ENCODE measurements around the gene PUM1. TPM values are rescaled to one million over a fixed set of nuclear protein-coding genes. Genes with fewer than 3 reads are reported as not detected.

PUM1 gene
- total RNA-seq, 1 donor from 2014 or later, result 185 TPM

DNA sequence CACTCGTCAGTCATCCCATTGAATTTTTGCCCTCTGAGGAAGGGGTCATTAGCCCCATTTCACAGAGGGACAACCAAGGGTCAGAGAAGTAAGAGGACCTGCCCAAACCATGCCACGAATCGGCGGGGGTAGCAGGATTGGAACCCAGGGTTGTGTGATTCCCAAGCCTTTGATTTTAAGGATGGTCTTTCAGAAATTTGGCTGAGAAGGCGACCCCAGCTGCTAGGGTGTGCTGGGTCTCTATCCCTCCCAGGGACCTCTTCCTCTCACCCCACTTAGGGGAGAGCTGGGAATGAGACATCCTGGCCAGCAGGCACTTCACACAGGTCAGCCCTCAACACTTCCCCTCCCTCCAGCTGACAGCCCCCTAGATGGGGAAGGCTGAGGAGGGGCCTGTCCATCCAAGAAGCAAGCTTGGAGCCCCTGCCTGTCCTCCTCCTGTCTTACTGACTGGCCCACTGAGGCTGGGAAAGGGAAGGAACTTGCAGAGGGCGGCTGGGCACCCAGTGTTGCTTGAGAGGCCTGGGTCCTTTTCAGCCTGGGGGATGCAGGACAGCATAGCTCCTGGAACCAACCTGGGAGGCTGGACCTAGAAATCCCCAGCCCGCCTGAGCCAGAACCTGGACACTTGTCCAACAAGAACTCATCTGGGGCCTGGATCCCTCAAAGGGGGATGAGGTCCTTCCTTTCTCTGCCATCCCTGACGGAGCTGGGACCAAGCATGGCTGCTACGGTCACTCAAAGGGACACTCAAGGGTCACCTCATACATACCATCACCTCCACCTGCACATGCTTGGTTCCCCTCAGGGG lies 158.7 kb downstream of the PUM1 start:
- Mint-ChIP-seq H3K4me1 (ENCODE audit: unreplicated experiment) (peaks cover 40% of the 10 kb centered on the region), H3K27ac (peak overlapping the region; percentile 88)
- no peak for DNase-seq (ENCODE audit: extremely low spot score, unreplicated experiment)

DNA sequence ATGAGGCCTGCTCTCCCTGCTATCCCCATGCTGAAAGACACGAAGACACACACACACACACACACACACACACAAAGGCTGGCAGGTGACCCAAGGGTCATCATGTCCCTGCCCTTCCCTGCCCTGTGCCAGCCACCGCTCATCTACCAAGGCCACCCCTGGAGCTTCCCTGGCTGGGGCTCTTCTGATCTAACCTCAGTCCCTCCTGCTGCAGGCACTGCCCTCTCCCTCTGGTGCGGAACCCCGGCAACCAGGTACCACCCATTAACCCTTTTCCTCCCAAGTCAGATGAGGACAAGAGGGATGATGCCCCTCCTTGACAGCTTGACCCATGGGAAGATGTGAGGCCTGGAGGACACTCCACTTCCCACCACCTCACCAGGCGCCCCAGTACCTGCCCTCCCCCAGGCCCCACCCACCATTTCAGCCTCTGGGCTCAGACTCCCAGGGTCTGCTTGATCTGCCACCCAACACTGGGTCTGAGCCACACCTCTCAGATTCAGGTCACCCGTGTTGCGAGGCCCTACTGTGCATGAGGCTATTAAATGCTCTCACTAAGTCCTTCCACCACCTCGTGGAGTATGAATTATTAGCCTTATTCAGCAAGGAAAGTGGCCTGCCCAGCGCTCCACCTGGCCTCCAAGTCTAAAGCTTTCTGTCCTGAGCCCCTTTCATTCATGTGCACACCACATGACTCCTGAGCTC lies 159.4 kb downstream of the PUM1 start:
- Mint-ChIP-seq H3K27me3 (peaks cover 11% of the 10 kb centered on the region), H3K27ac (peak overlapping the region; percentile 77), H3K4me3 (peak overlapping the region; percentile 80), H3K9me3 (no peaks in the 10 kb centered on the region), H3K4me1 (ENCODE audit: unreplicated experiment) (peaks cover 40% of the 10 kb centered on the region), H3K36me3 (no peaks in the 10 kb centered on the region)
- TF ChIP-seq, protein P1, sequence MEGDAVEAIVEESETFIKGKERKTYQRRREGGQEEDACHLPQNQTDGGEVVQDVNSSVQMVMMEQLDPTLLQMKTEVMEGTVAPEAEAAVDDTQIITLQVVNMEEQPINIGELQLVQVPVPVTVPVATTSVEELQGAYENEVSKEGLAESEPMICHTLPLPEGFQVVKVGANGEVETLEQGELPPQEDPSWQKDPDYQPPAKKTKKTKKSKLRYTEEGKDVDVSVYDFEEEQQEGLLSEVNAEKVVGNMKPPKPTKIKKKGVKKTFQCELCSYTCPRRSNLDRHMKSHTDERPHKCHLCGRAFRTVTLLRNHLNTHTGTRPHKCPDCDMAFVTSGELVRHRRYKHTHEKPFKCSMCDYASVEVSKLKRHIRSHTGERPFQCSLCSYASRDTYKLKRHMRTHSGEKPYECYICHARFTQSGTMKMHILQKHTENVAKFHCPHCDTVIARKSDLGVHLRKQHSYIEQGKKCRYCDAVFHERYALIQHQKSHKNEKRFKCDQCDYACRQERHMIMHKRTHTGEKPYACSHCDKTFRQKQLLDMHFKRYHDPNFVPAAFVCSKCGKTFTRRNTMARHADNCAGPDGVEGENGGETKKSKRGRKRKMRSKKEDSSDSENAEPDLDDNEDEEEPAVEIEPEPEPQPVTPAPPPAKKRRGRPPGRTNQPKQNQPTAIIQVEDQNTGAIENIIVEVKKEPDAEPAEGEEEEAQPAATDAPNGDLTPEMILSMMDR (conservative IDR thresholded peaks at IDR 0.05), result no peak
- no peak for DNase-seq (ENCODE audit: extremely low spot score, unreplicated experiment)

More for the DNA sequence above, 158.7 kb downstream of the PUM1 start:
- Mint-ChIP-seq H3K9me3 (no peaks in the 10 kb centered on the region), H3K27me3 (peaks cover 11% of the 10 kb centered on the region), H3K4me3 (peak overlapping the region; percentile 92), H3K36me3 (no peaks in the 10 kb centered on the region)
- TF ChIP-seq, protein P1 (conservative IDR thresholded peaks at IDR 0.05), result no peak

DNA sequence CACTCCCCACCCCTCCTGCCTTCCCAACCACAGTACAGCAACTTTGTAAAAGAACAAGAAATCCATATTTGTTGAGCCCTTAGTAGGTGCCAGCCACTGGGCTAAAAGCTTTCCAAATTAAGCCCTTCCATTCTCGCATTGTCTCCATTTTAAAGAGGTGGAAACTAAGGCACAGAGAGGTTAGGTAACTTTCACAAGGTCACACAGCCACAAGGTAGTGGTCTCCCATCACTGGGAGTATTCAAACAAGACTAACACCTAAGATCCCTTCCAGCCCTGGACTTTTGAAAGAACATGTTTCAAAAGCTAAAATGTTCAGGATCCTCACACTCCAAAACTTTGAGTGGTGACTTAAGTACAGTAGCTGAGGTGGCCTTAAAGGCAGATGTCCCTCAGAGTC lies 160.1 kb downstream of the PUM1 start:
- H3K9me3 Mint-ChIP-seq, result no peaks in the 10 kb centered on the region
- TF ChIP-seq, protein P1 (conservative IDR thresholded peaks at IDR 0.05), result no peak
- H3K27me3 Mint-ChIP-seq, result peaks cover 11% of the 10 kb centered on the region
- peak overlapping the region; percentile 80 for H3K4me3 Mint-ChIP-seq
- H3K4me1 Mint-ChIP-seq (ENCODE audit: unreplicated experiment), result peaks cover 40% of the 10 kb centered on the region
- H3K36me3 Mint-ChIP-seq, result no peaks in the 10 kb centered on the region
- DNase-seq (ENCODE audit: extremely low spot score, unreplicated experiment), result no peak
- peak overlapping the region; percentile 21 for H3K27ac Mint-ChIP-seq

DNA sequence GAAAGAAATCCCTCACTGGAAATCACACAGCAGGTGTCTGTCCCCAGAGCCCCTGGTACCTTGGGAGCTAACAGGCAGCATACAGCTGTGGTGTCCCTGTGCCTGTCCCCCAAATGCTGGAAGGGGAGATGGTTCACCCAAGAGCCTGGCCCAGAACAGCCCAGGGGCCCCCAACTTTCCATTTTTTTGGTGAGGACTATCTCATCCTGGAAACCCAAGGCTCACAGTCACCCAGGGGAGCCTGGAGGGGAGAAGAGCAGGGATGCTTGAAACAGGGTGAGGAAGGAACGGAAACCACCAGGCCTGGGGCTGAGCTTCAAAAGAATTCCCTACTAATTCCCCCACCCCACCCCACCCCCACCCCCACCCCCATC lies 160.6 kb downstream of the PUM1 start:
- Mint-ChIP-seq H3K27ac (peak overlapping the region; percentile 18), H3K9me3 (no peaks in the 10 kb centered on the region), H3K27me3 (peaks cover 11% of the 10 kb centered on the region), H3K36me3 (no peaks in the 10 kb centered on the region), H3K4me3 (no peak overlapping the region), H3K4me1 (ENCODE audit: unreplicated experiment) (peaks cover 39% of the 10 kb centered on the region)
- no peak for DNase-seq (ENCODE audit: extremely low spot score, unreplicated experiment)
- TF ChIP-seq, protein P1 (conservative IDR thresholded peaks at IDR 0.05), result no peak

DNA sequence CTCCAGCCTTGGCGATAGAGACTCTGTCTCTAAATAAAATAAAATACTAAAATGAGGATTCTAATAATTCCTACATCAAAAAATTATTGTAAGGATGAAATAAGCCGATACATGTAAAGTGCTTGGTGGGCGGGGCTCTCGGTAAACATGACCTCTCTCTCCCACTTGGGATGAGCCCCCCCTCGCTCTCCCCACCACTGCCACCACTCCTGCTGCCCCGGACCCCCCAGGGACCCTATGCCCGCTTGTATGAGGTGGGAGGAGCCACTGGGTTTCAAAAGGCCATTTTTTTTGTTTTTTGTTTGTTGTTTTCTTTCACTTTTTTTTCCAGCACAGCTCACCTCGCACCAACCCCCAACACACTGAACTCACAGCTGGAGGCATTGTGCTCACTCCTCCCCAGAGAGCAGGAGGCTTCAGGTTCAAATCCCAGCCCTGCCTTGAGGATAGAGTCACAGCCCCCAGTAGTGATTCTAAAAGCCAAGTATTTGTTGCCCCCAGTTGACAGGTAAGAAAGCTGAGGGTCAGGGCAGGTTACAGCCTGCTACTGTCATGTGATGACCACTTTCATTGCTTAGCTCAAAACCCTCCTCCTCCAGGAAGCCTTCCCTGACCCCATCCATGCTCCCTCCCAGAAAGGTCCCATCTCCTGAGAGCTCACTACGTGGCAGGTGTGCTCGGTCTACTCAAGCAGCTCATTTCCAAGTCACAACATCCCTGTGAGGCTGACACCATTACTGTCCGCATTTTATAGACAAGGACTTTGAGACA lies 161.1 kb downstream of the PUM1 start:
- H3K36me3 Mint-ChIP-seq, result no peaks in the 10 kb centered on the region
- TF ChIP-seq, protein P1 (conservative IDR thresholded peaks at IDR 0.05), result no peak
- no peaks in the 10 kb centered on the region for H3K9me3 Mint-ChIP-seq
- peak overlapping the region; percentile 18 for H3K27ac Mint-ChIP-seq
- DNase-seq (ENCODE audit: extremely low spot score, unreplicated experiment), result no peak
- H3K4me1 Mint-ChIP-seq (ENCODE audit: unreplicated experiment), result peaks cover 33% of the 10 kb centered on the region
- peaks cover 8% of the 10 kb centered on the region for H3K27me3 Mint-ChIP-seq
- H3K4me3 Mint-ChIP-seq, result no peak overlapping the region
